Measurements from ENCODE around the gene NEK7. TPM values are rescaled to one million over a fixed set of nuclear protein-coding genes. Genes with fewer than 3 reads are reported as not detected.

Gene NEK7
- total RNA-seq, 1 experiment from 2014 or later, result 192 TPM

GRCh38 chr1:198143797-198144196, 13.0 kb upstream of the NEK7 start:
- no peak for DNase-seq (ENCODE audit: low read depth)

DNA sequence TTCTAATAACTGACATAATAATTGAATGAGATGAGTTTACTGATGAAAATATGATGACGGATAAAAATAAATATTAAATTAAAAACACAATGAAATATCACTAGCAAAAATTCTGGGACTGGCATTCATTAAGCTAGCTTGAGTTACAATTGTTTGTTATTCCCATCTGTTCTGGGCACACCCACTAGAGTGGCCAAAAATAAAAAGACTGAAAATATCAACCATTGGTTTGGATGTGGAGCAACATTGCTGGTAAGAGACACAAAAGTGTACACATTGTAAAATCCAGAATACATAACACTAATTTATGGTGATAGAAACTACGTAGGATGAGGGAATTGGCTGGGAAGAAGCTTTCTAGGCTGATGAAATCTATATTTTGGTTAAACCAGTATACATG, 9.6 kb upstream of the NEK7 start:
- DNase-seq (ENCODE audit: low read depth), result no peak

DNA sequence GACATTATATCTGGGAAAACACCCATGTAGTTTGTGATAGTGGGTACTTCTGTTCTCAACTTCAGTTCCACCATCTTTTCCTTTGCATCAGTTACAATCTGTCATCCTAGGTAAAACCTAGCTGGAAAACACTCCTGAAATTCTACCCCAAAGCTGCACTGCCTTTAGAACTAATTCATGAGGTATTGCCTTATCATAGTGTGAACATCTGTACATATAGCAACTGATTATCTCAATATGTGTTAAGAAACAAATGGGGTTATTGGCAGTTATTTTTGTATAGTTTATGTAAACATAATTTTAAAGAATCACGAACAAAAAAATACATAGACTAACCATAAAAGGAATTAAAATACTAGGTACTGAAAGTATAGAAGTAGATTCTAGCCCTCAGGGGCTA, 6.4 kb upstream of the NEK7 start:
- DNase-seq (ENCODE audit: low read depth), result no peak

DNA sequence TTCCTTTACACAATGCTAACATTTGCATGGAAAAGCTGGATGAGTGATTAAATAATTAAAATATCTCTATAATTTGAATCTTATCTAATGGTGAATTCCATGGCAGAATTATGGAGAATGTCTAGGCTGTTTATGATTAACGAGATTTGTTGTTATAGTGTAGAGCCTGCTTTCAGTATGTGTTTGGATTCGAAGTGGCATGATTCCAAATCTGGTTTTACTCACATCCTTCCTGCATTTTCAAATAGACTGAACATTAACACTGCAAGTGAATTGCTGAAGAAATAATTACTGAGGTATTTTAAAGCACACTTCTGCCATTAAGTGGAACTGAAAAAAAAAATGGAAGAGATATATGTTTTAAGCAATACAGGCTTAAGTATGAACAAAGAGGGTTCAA, 5.1 kb upstream of the NEK7 start:
- DNase-seq (ENCODE audit: low read depth), result peak; percentile 38

- peak; percentile 82 for DNase-seq (ENCODE audit: low read depth)
Measured at GRCh38 chr1:198153103-198153502, 3.7 kb upstream of the NEK7 start.

DNA sequence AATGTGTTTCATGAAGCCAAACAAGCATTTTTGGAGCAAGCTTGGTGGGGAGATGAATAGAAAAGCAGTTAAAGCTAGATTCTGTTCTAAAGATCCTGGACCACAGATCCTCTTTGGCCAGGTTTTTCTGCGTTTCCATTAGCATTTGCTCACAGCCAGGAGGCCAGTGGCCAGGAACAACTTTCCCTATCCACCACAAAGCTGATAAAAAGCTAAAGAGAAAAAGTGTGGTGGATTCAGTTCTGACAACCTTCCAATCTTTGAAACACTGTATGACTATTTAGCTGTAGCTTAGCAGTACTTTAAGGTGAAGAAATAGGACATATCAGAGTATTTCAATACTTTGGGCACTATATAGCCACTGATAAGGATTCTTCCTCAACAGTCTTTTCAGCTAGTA, 3.0 kb upstream of the NEK7 start:
- no peak for DNase-seq (ENCODE audit: low read depth)

GRCh38 chr1:198155253-198155652, 1.5 kb upstream of the NEK7 start:
- peak; percentile 85 for DNase-seq (ENCODE audit: low read depth)

DNA sequence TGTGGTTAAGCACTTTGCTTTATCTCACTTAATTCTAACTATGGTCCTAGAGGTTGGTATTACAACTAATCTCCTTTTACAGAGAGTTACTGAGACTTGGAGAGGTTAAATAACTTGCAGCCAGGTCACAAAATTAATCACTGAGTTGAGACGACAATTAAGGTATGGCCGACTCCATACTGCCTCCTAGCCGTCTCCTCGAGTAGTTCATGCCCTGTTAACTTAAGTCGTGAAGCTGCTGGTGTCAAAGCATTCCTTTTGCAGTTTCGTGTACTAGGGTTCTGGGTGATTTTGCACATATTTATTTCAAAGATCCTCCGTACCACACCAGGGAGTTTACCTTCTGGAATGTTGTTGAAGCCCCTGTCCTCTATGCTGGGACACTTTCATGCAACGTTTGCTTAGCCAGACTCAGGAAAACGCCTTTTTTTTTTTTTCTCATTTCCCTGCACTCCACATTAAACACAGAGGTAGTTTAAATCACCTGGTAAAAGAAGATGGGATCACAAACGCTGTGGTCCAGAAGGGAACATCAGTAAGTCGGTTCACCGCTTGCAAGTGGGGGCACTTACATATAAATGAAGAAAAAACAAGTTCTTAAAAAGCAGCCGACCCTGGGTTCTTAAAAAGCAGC, 570 bp upstream of the NEK7 start:
- peak; percentile 80 for DNase-seq (ENCODE audit: low read depth)

DNA sequence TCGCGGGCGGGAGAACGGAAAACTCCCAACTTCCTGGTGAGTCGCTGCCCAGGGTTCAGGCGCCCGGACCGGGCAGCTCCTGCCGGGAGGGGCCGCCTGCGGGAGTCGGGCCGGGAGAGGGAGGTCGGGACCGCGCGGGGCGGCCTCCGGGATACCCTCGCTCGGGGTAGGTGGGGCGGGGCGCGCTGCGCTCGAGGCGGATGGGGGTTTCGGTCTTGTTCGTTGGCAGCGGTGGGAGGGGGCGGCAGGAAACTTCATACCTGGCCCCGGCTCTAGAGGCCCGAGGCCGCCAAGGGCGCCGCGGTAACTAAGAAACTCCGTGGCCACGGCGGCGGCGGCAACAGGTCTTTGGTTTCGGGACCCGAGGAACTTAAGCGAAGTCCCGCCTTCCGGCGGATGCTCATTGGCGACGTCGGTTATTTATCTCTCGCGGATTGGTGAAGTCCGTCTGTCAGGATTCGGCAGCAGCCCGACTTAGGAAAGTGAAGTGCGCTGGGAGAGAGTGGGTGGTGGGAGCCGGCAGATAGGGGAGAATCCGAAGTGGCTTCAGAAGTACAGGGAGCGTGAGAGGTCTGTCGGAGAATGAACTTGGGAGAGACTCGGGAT, 546 bp downstream of the NEK7 start:
- peak; percentile 95 for DNase-seq (ENCODE audit: low read depth)

GRCh38 chr1:198157847-198158725, 1.3 kb downstream of the NEK7 start:
- peak; percentile 61 for DNase-seq (ENCODE audit: low read depth)

DNA sequence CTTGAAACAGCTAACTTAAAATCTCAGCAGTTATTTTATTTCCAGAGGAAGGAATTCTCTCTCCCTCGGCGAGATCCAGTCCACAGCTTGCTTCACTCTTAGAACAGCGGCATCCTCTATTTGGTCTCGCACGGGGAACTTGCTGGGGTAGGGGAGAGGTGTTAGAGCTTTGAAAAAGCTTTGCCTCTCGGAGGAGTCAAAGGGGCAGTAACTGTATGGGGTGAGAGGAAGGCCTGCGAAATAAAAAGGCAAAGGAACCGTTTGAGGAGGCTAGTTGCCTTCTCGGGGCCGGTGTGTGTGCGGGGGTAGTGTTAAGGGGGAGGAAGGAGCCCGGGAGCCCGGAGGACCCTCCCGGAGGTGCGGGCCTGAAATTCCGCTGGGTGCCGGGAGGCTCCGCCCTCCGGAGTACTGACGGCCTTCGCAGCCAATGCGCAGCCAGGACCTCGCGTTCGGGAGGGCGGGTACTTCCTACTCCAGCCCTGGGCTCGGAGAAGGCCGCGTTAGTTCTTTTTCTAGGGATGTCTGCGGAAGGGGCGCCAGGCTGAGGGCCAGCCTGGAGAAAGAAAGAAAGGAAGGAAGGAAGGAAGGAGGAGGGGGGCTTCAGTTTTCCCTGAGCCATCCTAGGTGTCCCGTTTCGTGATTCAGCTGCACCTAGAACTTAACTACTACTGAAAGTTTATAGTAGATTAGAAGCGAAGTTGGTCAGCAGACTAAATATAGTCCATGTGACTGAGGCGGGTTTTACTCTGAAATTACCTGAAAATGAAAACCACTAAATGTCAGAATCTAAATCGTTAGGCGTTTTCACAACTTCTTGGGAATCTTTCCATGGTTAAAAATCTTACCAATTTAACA, 2.2 kb downstream of the NEK7 start:
- peak; percentile 87 for DNase-seq (ENCODE audit: low read depth)

GRCh38 chr1:198160222-198160621, 3.4 kb downstream of the NEK7 start:
- DNase-seq (ENCODE audit: low read depth), result no peak

GRCh38 chr1:198160946-198161614, 4.3 kb downstream of the NEK7 start:
- no peak for DNase-seq (ENCODE audit: low read depth)

- no peak for DNase-seq (ENCODE audit: low read depth)
Measured at GRCh38 chr1:198161718-198162090, 4.9 kb downstream of the NEK7 start.

DNA sequence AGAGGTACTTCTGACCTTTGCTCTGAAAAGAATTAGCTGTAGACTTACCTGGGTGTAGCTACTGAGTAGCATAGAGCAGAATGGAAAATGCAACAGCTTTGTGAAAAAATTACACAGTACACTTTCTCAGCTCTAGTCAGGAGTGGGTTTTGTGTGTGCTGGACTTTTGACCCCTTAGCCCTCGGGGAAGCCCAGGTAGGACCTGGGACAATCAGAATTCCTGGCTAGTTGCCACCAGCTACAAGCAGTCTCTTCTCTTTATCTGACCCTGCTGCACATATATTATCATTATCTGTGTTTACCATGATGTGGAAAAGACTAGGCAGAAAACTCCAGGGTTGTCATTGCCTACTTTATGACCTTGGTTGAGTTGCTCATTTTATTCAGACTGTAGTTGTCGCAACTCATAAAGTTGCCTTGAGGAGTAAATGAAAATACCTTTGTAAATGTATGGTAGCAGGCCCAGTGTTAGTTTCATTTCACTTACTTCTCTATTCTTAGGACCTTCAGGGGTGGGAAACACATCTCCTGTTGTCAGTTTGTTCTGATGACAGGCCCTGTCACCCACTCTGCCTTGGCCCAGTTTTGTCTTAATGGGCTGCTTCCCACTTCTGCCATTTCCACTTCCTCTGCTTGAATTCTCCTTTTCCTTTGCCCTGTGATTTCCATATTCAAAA, 5.4 kb downstream of the NEK7 start:
- DNase-seq (ENCODE audit: low read depth), result no peak

DNA sequence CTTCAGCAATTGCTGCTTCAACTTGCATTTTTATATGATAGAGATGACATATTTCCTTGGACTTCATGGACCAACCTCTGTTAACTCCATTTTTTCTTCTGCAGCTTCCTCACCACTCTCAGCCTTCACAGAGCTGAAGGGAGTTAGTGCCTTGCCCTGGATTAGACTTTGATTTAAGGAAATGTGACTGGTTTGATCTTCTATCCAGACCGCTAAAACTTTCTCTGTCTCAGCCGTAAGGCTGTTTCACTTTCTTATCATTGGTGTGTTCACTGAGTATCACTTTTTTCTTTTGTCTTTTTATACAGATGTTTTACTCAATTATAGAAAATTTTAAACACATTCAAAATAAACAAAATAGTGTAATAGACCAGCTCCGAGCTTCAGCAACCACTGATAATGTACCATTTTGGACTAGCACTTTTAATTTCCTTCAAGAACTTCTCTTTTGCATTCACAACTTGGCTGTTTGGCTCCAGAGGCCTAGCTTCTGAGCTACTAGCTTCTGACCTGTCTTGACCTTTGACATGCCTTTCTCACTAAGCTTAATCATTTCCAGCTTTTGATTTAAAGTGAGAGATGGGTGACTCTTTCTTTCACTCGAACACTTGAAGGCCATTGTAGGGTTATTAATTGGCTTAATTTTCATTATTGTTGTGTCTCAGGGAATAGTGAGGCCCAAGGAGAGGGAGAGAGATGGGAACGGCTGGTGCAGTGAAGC, 9.3 kb downstream of the NEK7 start:
- no peak for DNase-seq (ENCODE audit: low read depth)

- peak; percentile 33 for DNase-seq (ENCODE audit: low read depth)
Measured at GRCh38 chr1:198166900-198167299, 10.1 kb downstream of the NEK7 start.

GRCh38 chr1:198167436-198167934, 10.7 kb downstream of the NEK7 start:
- peak; percentile 87 for DNase-seq (ENCODE audit: low read depth)

DNA sequence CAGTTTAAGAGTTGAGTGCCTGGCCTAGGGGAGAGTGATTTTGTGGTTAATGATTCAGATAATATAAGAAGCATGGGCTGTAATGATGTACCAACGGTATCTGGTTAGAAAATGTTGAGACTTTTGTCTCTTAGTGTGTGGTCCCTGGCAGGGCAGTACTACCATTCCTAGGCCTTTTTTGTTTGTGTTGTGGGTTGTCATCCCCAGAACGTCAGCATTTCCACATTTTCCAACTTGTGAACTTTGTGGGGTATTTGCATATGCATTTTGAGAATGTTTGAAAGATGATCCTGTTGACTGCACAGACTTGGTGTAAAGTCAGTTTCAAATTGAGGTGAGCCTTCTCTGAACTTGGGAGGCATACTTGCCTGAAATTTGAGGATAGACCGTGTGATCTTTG, 11.4 kb downstream of the NEK7 start:
- DNase-seq (ENCODE audit: low read depth), result peak; percentile 87

- DNase-seq (ENCODE audit: low read depth), result no peak
Measured at GRCh38 chr1:198169672-198170071, 12.9 kb downstream of the NEK7 start.
